Skeletal muscle tissue (tissue), 4 donors: ENCODE measurements around the gene EXOC2. TPM values are rescaled to one million over a fixed set of nuclear protein-coding genes. Genes with fewer than 3 reads are reported as not detected.

ENCODE experiments used
- H3K27ac ChIP-seq: one replicate; pipeline ENCODE4 v1.7.0; 2013; ENCODE audit warnings: mild to moderate bottlenecking, low read depth, low read length, inconsistent platforms
- H3K27me3 ChIP-seq, 3 donors: one replicate each; pipeline ENCODE4 v1.7.0; 2013; ENCODE audit warnings: low read length in 3 of 3; ENCODE audit not compliant: control insufficient read depth in 3 of 3, insufficient read depth in 3 of 3
- H3K36me3 ChIP-seq, 3 donors: one replicate each; pipeline ENCODE4 v1.7.0; 2013; ENCODE audit warnings: low read length in 3 of 3; ENCODE audit not compliant: control insufficient read depth in 3 of 3, insufficient read depth in 3 of 3
- H3K4me1 ChIP-seq, 3 donors: one replicate each; pipeline ENCODE4 v1.7.0; 2013; ENCODE audit warnings: low read length in 3 of 3, mild to moderate bottlenecking in 3 of 3; ENCODE audit not compliant: control insufficient read depth in 3 of 3, insufficient read depth in 3 of 3
- H3K4me3 ChIP-seq, 3 donors: one replicate each; pipeline ENCODE4 v1.7.0; 2013; ENCODE audit warnings: low read length in 3 of 3
- H3K9ac ChIP-seq, 3 donors: one replicate each; pipeline ENCODE4 v1.7.0; 2013; ENCODE audit warnings: low read length in 3 of 3, mild to moderate bottlenecking in 3 of 3, moderate library complexity in 2 of 3, low read depth in 1 of 3
- H3K9me3 ChIP-seq, 3 donors: one replicate each; pipeline ENCODE4 v1.7.0; 2013; ENCODE audit warnings: low read length in 3 of 3; ENCODE audit not compliant: control insufficient read depth in 3 of 3
- total RNA-seq: library from RNA; depleted of rRNA; stranded (reverse); fragments of >200 nt; gene quantifications from one replicate; pipeline ENCODE4 v1.2.3, GENCODE V29; 2014
- donor health status: Osteomylitis.

Gene EXOC2
- total RNA-seq, 1 donor from 2014 or later, result 26.6 TPM

DNA sequence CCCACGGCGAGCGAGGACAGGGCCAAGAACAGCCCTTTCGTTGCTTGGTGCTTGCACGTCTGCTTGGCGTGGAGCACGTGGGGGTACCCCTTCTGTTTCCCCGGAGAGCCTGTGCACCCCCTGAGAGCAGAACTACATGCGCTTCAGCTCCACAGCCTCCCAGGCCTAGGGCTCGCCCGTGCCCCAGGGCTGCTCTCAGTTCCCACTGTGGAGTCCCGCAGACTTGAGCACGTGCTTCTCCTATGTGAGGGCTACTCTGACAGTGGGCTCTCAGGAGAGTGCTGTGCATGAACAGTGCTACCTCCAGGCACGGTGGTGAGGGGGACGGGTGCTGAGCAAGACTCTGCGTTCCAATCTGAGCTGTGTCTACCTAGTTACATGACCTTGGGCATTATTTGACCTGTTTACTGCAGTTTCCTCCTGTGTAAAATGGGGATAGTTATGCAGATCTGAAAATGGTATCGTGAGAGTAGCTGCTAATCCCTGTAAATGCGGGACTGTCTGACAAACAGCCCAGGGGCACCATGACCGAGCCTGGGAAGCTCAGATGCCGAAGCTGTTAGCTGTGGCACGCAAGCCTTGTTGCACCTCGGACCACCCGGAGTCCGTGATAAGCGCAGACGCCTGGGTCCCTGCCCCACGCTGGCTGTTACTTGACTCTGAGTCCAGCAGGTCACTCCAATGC, 219.0 kb downstream of the EXOC2 start:
- Histone ChIP-seq H3K27ac (no peak overlapping the region), H3K4me1 (peaks cover 0 to 2% (median 0%) of the 10 kb centered on the region in 3 donors)

GRCh38 chr6:473356-473755, 219.6 kb downstream of the EXOC2 start:
- Histone ChIP-seq H3K4me1 (peaks cover 0 to 2% (median 0%) of the 10 kb centered on the region in 3 donors), H3K27ac (no peak overlapping the region), H3K9me3 (no peaks in the 10 kb centered on the region), H3K27me3 (peaks cover 0 to 9% (median 4%) of the 10 kb centered on the region in 3 donors), H3K36me3 (no peaks in the 10 kb centered on the region), H3K4me3 (no peak overlapping the region), H3K9ac (no peak overlapping the region)

More for the DNA sequence above, 219.0 kb downstream of the EXOC2 start:
- Histone ChIP-seq H3K27me3 (peaks cover 0 to 9% (median 4%) of the 10 kb centered on the region in 3 donors), H3K9ac (no peak overlapping the region), H3K9me3 (no peaks in the 10 kb centered on the region), H3K4me3 (no peak overlapping the region), H3K36me3 (no peaks in the 10 kb centered on the region)

DNA sequence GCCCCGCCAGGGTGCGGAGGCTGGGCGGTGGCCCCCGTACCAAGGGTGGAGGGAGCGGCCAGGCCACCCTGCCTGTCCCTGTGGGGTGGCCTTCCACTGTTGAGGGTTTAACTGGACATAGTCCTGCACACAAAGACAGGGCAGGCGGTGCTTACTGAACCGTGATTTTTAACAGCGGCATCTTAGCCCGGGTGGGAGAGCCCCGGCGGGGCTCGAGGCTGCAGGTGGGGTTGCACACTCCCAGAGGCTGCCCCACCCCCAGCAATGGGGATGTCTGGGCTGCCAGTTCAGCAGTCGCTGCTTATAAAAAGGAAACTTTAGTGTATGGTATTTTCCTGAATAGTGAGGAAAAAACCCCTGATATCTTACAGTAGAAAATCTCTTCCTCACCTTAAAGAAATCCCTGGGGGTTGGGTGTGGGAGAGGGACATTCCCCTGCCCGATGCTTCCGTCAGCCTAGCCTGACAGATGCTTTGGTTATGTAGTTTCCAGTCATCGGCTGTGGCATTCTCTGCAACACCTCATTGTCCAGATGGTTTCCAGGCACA, 222.0 kb downstream of the EXOC2 start:
- peaks cover 0 to 2% (median 0%) of the 10 kb centered on the region in 3 donors for H3K4me1 ChIP-seq
- no peak overlapping the region for H3K27ac ChIP-seq
- H3K9me3 ChIP-seq, result no peaks in the 10 kb centered on the region
- H3K4me3 ChIP-seq, result no peak overlapping the region
- peaks cover 7 to 27% (median 19%) of the 10 kb centered on the region in 3 donors for H3K27me3 ChIP-seq
- no peaks in the 10 kb centered on the region for H3K36me3 ChIP-seq
- no peak overlapping the region for H3K9ac ChIP-seq

GRCh38 chr6:470051-470900, 222.7 kb downstream of the EXOC2 start:
- no peaks in the 10 kb centered on the region for H3K9me3 ChIP-seq
- no peak overlapping the region for H3K4me3 ChIP-seq
- peaks cover 0 to under 1% (median 0%) of the 10 kb centered on the region in 3 donors for H3K4me1 ChIP-seq
- H3K27me3 ChIP-seq, result peaks cover 13 to 32% (median 22%) of the 10 kb centered on the region in 3 donors
- H3K9ac ChIP-seq, result no peak overlapping the region
- no peak overlapping the region for H3K27ac ChIP-seq
- H3K36me3 ChIP-seq, result no peaks in the 10 kb centered on the region

DNA sequence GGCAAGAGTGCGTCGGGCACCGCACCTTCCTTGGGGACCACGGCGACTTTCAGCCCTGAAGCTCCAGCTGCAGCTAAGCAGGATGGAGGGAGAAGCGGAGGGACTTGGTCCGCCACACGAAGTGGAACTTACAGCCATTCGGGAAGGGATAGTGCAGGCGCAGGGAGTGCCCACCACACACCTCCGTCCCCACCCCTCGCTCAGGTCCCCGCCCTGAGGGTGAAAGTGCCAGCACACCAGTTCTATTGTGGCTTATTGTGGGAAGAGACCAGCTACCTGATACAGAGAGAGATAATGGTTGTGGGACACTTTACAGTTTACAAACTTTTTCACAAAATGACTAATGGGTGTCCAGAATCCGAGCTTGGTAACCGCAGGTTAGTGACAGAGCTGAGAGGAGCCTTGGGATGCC, 225.3 kb downstream of the EXOC2 start:
- Histone ChIP-seq H3K36me3 (no peaks in the 10 kb centered on the region), H3K27me3 (peaks cover 30 to 40% (median 35%) of the 10 kb centered on the region in 3 donors), H3K4me3 (no peak overlapping the region), H3K4me1 (no peaks in the 10 kb centered on the region), H3K27ac (no peak overlapping the region), H3K9ac (no peak overlapping the region), H3K9me3 (no peaks in the 10 kb centered on the region)

DNA sequence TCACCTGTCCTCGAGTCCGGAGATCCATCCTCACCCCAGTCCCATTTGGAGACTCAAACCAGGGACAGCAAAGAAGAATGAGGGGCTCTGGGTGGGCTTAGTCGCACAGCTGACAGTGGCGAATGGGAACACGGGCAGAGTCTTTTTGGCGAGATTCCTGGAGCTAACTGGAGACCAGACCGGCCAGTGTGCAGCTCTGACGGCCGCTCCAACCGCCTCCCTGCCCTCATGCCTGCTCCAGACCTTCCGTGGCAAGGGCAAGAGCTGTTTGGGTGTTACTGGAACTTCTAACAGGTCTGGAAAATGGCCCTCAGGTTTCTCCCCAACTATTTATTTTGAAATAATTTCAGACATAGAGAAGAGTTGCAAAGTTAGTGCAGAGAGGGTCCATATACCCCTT, 225.8 kb downstream of the EXOC2 start:
- Histone ChIP-seq H3K4me3 (no peak overlapping the region), H3K9ac (no peak overlapping the region), H3K27me3 (peaks cover 32 to 44% (median 35%) of the 10 kb centered on the region in 3 donors)

DNA sequence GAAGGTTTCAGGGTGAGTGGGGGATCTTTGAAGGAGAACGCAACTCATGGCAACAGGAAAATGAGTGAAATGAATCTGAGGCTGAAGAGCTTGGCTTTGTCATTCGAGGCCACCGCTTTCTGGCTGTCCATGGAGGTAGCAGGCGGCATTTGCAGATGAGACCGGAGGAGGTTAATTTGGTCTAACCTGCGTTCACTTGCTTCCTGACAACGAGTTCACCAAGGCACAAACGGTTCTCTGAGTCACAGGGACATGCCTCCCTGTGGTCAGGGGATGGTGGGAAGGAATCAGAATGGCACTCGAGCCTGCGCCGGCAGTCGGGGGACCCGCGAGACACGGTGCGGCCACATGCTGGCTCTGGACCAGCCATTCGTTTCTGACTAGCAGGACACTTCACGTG, 226.4 kb downstream of the EXOC2 start:
- Histone ChIP-seq H3K36me3 (no peaks in the 10 kb centered on the region), H3K4me3 (no peak overlapping the region), H3K4me1 (no peaks in the 10 kb centered on the region), H3K27me3 (peaks cover 32 to 46% (median 35%) of the 10 kb centered on the region in 3 donors), H3K9ac (no peak overlapping the region), H3K27ac (no peak overlapping the region), H3K9me3 (no peaks in the 10 kb centered on the region)

More for the DNA sequence above, 225.8 kb downstream of the EXOC2 start:
- Histone ChIP-seq H3K36me3 (no peaks in the 10 kb centered on the region), H3K27ac (no peak overlapping the region), H3K9me3 (no peaks in the 10 kb centered on the region), H3K4me1 (no peaks in the 10 kb centered on the region)

DNA sequence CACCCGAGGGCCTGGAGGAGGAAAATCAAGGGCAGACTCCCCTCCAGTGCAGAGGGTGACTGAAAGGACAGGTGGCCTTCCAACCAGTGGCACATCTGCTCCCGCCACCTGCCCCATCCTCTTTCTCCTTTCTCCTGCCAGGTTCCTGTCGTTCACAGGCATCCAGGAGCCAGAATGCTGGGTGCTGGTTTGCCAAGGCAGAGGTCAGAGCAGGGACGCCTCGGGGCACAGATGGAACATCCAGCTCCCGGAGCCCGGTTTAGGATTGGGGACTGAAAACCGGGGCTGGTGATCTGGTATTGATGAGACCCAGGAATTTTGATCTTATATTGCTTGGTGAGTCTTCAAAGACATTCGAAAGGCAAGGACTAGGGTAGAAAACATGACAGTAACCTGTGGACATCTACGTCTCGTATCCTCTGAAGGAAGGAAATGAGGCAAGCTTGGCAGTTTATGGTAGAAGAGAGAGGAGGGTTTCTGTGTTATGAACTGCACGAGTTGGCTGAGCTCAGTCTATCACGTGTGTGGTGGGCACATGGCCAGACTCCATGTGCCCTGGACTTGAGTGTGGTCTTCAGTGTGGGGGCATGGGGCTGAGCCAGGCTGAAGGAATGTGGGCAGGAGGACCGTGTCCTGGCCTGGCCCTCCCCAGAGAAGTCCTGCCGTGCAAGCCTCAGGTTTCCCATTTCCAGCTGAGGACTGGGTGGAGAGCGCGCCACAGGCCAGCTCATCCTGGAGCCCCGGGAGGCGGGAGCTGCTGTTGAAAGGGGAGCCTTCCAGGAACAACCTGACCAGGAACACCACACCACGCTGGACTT, 227.2 kb downstream of the EXOC2 start:
- H3K36me3 ChIP-seq, result no peaks in the 10 kb centered on the region
- peaks cover 32 to 43% (median 32%) of the 10 kb centered on the region in 3 donors for H3K27me3 ChIP-seq
- H3K9me3 ChIP-seq, result no peaks in the 10 kb centered on the region
- no peak overlapping the region for H3K9ac ChIP-seq
- no peaks in the 10 kb centered on the region for H3K4me1 ChIP-seq
- no peak overlapping the region for H3K4me3 ChIP-seq
- no peak overlapping the region for H3K27ac ChIP-seq

- H3K36me3 ChIP-seq, result no peaks in the 10 kb centered on the region
- H3K4me3 ChIP-seq, result no peak overlapping the region
- H3K27me3 ChIP-seq, result peaks cover 0 to 18% (median 11%) of the 10 kb centered on the region in 3 donors
- H3K27ac ChIP-seq, result no peak overlapping the region
- peaks cover 2 to 7% (median 4%) of the 10 kb centered on the region in 3 donors for H3K4me1 ChIP-seq
- H3K9me3 ChIP-seq, result no peaks in the 10 kb centered on the region
- no peak overlapping the region for H3K9ac ChIP-seq
These were observed 236.1 kb downstream of the EXOC2 start for GRCh38 chr6:456887-457286.
